Chondrocyte (in vitro differentiated cells): ENCODE measurements around the gene CDT1. TPM values are rescaled to one million over a fixed set of nuclear protein-coding genes. Genes with fewer than 3 reads are reported as not detected.
A peak's percentile ranks its signal among the peaks of the same experiment; 100 is the strongest.

ENCODE experiments used
- DNase-seq: peaks from one replicate; pipeline ENCODE4 v3.0.0; 2021; ENCODE audit warnings: mixed read lengths, low spot score
- H3K27ac Mint-ChIP-seq: one replicate; pipeline ENCODE4 v1.8.0; 2021; ENCODE audit warnings: mild to moderate bottlenecking, moderate library complexity, mixed read lengths; ENCODE audit not compliant: unreplicated experiment
- H3K27me3 Mint-ChIP-seq: 2 replicates; pipeline ENCODE4 v1.8.0; 2021; ENCODE audit warnings: low read depth, mixed read lengths
- H3K36me3 Mint-ChIP-seq: 2 replicates; pipeline ENCODE4 v1.8.0; 2021; ENCODE audit warnings: low read depth, mixed read lengths
- H3K4me1 Mint-ChIP-seq: 2 replicates; pipeline ENCODE4 v1.8.0; 2021; ENCODE audit warnings: low read depth, mild to moderate bottlenecking, mixed read lengths
- H3K4me3 Mint-ChIP-seq: one replicate; pipeline ENCODE4 v1.8.0; 2021; ENCODE audit warnings: mild to moderate bottlenecking, moderate library complexity, mixed read lengths; ENCODE audit not compliant: unreplicated experiment
- H3K9me3 Mint-ChIP-seq: 2 replicates; pipeline ENCODE4 v1.8.0; 2021; ENCODE audit warnings: low read depth, mixed read lengths
- total RNA-seq: library from RNA; stranded (reverse); gene quantifications from 3 replicates; pipeline ENCODE4 v1.2.1, GENCODE V29; 2021
- TF ChIP-seq, protein P1 (sequence below): fragments of 200-600 bp; sonication (generic); IDR thresholded peaks from 2 replicates; pipeline ENCODE4 v1.5.0; 2021; ENCODE audit warnings: antibody characterized with exemption, mild to moderate bottlenecking, moderate library complexity

Gene CDT1
- total RNA-seq, 1 donor from 2014 or later: 3.7 TPM

DNA sequence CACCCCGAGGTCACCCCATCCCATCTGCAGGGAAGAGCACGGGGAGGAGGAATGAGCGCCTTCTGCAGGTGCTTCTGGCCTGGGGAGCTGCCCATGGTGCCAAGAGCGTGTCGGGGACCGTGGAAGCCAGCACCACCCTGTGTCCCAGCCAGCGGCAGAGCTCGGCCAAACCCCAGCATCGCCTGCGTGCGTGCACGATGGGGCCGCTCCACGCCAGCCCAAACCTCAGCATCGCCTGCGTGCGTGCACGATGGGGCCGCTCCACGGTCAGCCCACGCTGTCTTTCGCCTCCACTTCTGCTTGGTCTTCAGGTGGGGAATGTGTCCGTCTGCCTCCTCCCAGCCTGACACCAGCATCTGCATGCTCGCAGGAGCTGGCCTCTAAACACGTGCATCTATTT lies 39.2 kb downstream of the CDT1 start:
- TF ChIP-seq, protein P1, sequence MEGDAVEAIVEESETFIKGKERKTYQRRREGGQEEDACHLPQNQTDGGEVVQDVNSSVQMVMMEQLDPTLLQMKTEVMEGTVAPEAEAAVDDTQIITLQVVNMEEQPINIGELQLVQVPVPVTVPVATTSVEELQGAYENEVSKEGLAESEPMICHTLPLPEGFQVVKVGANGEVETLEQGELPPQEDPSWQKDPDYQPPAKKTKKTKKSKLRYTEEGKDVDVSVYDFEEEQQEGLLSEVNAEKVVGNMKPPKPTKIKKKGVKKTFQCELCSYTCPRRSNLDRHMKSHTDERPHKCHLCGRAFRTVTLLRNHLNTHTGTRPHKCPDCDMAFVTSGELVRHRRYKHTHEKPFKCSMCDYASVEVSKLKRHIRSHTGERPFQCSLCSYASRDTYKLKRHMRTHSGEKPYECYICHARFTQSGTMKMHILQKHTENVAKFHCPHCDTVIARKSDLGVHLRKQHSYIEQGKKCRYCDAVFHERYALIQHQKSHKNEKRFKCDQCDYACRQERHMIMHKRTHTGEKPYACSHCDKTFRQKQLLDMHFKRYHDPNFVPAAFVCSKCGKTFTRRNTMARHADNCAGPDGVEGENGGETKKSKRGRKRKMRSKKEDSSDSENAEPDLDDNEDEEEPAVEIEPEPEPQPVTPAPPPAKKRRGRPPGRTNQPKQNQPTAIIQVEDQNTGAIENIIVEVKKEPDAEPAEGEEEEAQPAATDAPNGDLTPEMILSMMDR: no peak
- no peaks in the 10 kb centered on the region for H3K4me1 Mint-ChIP-seq
- no peak overlapping the region for H3K27ac Mint-ChIP-seq
- no peaks in the 10 kb centered on the region for H3K27me3 Mint-ChIP-seq
- peaks cover 9% of the 10 kb centered on the region for H3K36me3 Mint-ChIP-seq
- H3K9me3 Mint-ChIP-seq: no peaks in the 10 kb centered on the region
- H3K4me3 Mint-ChIP-seq: no peak overlapping the region
- no peak for DNase-seq

DNA sequence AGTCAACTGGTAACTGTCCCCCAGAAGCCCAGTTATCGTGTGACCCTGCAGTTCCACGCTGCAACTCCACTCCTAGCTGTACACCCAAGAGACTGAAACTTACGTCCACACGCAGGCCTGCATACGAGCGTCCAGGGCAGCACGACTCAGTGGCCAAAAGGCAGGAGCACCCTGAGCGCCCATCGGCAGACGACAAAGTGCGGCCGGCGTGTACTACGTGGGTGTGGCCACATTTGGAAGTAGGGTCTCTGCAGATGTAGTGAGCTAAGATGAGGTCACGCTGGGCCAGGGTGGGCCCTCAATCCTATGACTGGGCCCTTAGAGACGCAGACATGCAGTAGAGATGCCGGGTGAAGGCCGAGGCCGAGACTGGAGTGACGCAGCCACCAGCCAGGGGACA lies 39.7 kb downstream of the CDT1 start:
- H3K9me3 Mint-ChIP-seq: no peaks in the 10 kb centered on the region
- H3K36me3 Mint-ChIP-seq: peaks cover 10% of the 10 kb centered on the region
- no peak overlapping the region for H3K4me3 Mint-ChIP-seq
- H3K27me3 Mint-ChIP-seq: no peaks in the 10 kb centered on the region
- no peaks in the 10 kb centered on the region for H3K4me1 Mint-ChIP-seq
- no peak for DNase-seq
- no peak overlapping the region for H3K27ac Mint-ChIP-seq
- TF ChIP-seq, protein P1: no peak

DNA sequence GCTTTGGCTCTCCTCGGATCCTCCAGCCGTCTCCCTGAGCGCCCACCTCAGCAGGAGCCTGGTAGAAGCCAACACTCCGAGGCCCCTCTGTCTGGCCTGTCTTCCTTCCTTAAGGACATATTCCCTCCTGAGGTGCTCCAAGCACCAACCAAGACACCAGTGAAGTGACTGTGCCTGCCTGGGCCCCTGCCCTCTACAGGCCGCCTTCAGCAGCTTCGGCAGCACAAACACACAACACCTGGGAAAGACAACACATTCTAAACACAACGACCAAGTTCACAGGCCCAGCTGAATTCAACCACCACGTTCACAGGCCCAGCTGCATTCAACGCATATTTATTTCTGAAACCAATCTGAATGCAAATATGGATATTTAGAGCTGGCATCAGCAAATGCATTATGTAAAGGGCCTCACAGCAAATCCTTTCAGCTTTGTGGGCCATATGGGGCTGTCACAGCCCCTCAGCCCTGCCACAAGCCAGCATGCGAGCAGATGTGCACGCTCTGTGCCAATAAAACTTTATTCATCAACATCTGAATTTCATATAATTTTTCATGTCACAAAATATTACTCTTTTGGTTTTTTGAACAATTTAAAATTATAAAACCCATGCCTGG lies 40.9 kb downstream of the CDT1 start:
- no peak for DNase-seq
- no peaks in the 10 kb centered on the region for H3K9me3 Mint-ChIP-seq
- no peak overlapping the region for H3K27ac Mint-ChIP-seq
- H3K4me3 Mint-ChIP-seq: no peak overlapping the region
- TF ChIP-seq, protein P1: peak; percentile 17
- H3K36me3 Mint-ChIP-seq: peaks cover 8% of the 10 kb centered on the region
- no peaks in the 10 kb centered on the region for H3K27me3 Mint-ChIP-seq
- H3K4me1 Mint-ChIP-seq: no peaks in the 10 kb centered on the region

DNA sequence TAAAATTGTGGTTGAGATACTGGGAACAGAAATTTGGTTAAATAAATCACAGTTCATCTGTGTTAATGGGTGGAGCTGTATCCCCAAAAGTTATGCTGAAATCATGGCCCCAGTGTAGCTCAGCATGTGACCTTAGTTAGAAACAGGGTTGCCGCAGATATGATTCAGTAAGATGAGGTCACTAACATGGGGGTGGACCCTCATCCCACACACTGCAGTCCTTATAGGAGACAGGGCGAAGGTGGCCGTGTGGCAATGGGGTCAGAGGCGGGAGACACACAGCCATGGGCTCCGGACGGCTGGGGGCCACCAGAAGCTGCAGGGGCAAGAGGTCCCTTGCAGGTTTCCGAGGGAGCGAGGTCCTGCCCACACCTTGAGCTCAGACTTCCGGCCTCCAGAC lies 42.5 kb downstream of the CDT1 start:
- Mint-ChIP-seq H3K27ac (no peak overlapping the region), H3K9me3 (no peaks in the 10 kb centered on the region), H3K27me3 (no peaks in the 10 kb centered on the region), H3K4me3 (no peak overlapping the region), H3K36me3 (peaks cover 5% of the 10 kb centered on the region), H3K4me1 (no peaks in the 10 kb centered on the region)
- TF ChIP-seq, protein P1: no peak
- DNase-seq: no peak

DNA sequence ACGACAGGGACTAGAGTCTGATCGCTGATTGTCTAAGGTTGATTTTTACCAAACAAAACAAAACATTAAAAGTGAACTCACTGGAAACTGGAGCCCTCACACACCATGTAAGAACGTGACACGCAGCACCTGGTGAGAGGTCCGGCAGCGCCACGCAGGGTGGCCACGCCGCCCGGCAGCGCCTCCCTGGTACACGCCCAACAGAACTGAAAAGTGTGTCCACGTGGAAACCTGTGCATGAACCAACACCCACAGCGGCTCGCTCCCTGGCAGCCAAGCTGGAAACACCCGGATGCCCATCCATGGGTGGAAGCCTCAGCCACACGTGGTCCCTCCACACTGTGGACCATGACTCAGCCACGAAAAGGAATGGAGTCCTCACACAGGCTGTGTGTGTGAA lies 44.1 kb downstream of the CDT1 start:
- no peaks in the 10 kb centered on the region for H3K4me1 Mint-ChIP-seq
- no peak for DNase-seq
- H3K27me3 Mint-ChIP-seq: no peaks in the 10 kb centered on the region
- TF ChIP-seq, protein P1: no peak
- H3K36me3 Mint-ChIP-seq: peaks cover 5% of the 10 kb centered on the region
- no peak overlapping the region for H3K4me3 Mint-ChIP-seq
- no peaks in the 10 kb centered on the region for H3K9me3 Mint-ChIP-seq
- H3K27ac Mint-ChIP-seq: no peak overlapping the region
